ENCODE results near the gene SLC25A51. TPM values are rescaled to one million over a fixed set of nuclear protein-coding genes. Genes with fewer than 3 reads are reported as not detected.

Gene SLC25A51
- total RNA-seq, 1 experiment from 2014 or later = 12.9 TPM

- Mint-ChIP-seq H3K36me3 (ENCODE audit: insufficient read depth in 1 of 3, low read depth in 3 of 3) (peaks cover 0 to 8% (median 0%) of the 10 kb centered on the region in 3 experiments; a peak in 1 of 7 replicates), H3K27me3 (ENCODE audit: low read depth) (no peaks in the 10 kb centered on the region; the same call in 1 of the 2 replicates), H3K4me3 (no peak overlapping the region), H3K9me3 (no peaks in the 10 kb centered on the region), H3K27ac (peak overlapping the region in 1 of 3 experiments; percentile 12; a peak in 1 of 7 replicates), H3K4me1 (peaks cover 42 to 56% of the 10 kb centered on the region in 2 experiments)
- Histone ChIP-seq H3K79me2 (ENCODE audit: insufficient read depth, low read length) (no peaks in the 10 kb centered on the region), H3K14ac (ENCODE audit: insufficient read depth, low read length) (no peak overlapping the region), H3K27me3 (ENCODE audit: insufficient read depth, low read length) (no peaks in the 10 kb centered on the region), H4K20me1 (ENCODE audit: control insufficient read depth, insufficient read depth, insufficient read length) (no peaks in the 10 kb centered on the region), H3K4me2 (ENCODE audit: insufficient read depth, insufficient read length, low read length) (no peak overlapping the region), H3K9ac (ENCODE audit: extremely low read depth, insufficient read length, low read length) (no peak overlapping the region), H2BK20ac (ENCODE audit: low read depth, low read length, poor library complexity, severe bottlenecking) (no peak overlapping the region), H2BK12ac (ENCODE audit: insufficient read length, low read depth, low read length) (no peak overlapping the region), H4K91ac (ENCODE audit: insufficient read length, low read depth, low read length) (no peak overlapping the region), H2AFZ (ENCODE audit: low read length) (no peak overlapping the region), H3K56ac (ENCODE audit: insufficient read length, low read depth, low read length) (no peak overlapping the region), H2AK5ac (ENCODE audit: insufficient read length, low read length) (no peak overlapping the region), H3K23ac (ENCODE audit: insufficient read length, low read depth, low read length) (no peak overlapping the region), H2BK5ac (ENCODE audit: insufficient read length, low read length) (no peak overlapping the region), H3K79me1 (ENCODE audit: insufficient read depth, low read depth, low read length, poor library complexity, severe bottlenecking) (no peaks in the 10 kb centered on the region), H4K5ac (ENCODE audit: insufficient read length, low read depth, low read length) (no peak overlapping the region), H2BK120ac (ENCODE audit: low read depth, low read length, poor library complexity, severe bottlenecking) (no peak overlapping the region), H3K4me1 (ENCODE audit: insufficient read depth, low read length) (no peaks in the 10 kb centered on the region; the same call in 1 of the 2 replicates), H3K4ac (ENCODE audit: low read depth, low read length) (no peak overlapping the region), H4K8ac (replicated peaks; ENCODE audit: insufficient read length, low read depth, low read length) (no peak overlapping the region), H3K9me3 (ENCODE audit: control insufficient read depth, low read depth, low read length) (no peaks in the 10 kb centered on the region), H3K23me2 (ENCODE audit: insufficient read length, low read depth, low read length, poor library complexity, severe bottlenecking) (no peaks in the 10 kb centered on the region), H2BK15ac (ENCODE audit: low read depth, low read length) (no peak overlapping the region), H3T11ph (ENCODE audit: low read length) (no peak overlapping the region), H3K27ac (ENCODE audit: insufficient read length, low read depth, low read length) (no peak overlapping the region), H3K18ac (ENCODE audit: insufficient read length, low read depth, low read length) (no peak overlapping the region)
- WGBS (ENCODE audit: extremely low coverage, insufficient read length, low lambda C conversion rate) = no CpG with 5 or more reads among the region's 21 CpGs
- TF ChIP-seq CTCF (conservative IDR thresholded peaks at IDR 0.05) = no peak
- no peak for DNase-seq
Measured at GRCh38 chr9:37917801-37918664, 14.1 kb upstream of the SLC25A51 start.

Data from H9 (cell line).